SK-N-MC (cell line): ENCODE results near the gene MKLN1.

Experiments used
- EZH2 ChIP-seq: fragments of 200-600 bp; sonication (generic); IDR thresholded peaks from one replicate; pipeline ENCODE4 v1.6.1; 2017; ENCODE audit warnings: antibody characterized with exemption
- FOXP2 ChIP-seq: optimal IDR thresholded peaks from 2 replicates; pipeline ENCODE3; 2011; ENCODE audit warnings: mild to moderate bottlenecking, moderate library complexity; ENCODE audit not compliant: insufficient read depth; ENCODE audit errors: extremely low read length, control extremely low read depth
- POLR2AphosphoS5 ChIP-seq: IDR thresholded peaks from 2 replicates; pipeline ENCODE4 v1.6.1; 2012; ENCODE audit warnings: mild to moderate bottlenecking, low read depth, low read length, borderline replicate concordance

GRCh38 chr7:131342864-131343442, 15.3 kb downstream of the MKLN1 start:
- no peak for TF ChIP-seq EZH2
- no peak for TF ChIP-seq POLR2AphosphoS5
- no peak for TF ChIP-seq FOXP2
